HepG2 (cell line): ENCODE measurements around the gene SF1. TPM values are rescaled to one million over a fixed set of nuclear protein-coding genes. Genes with fewer than 3 reads are reported as not detected.

Source experiments
- ATAC-seq: fragments of 200-7000 bp; cut with Tn5 transposase; 3 replicates; pipeline ENCODE4 v1.9.1; 2020; ENCODE audit warnings: mild to moderate bottlenecking, moderate library complexity
- BruUV-seq: library from RNA; stranded (reverse); fragments of 400-500 nt; replicated peaks from 2 replicates; lab custom pipeline; 2021; lab: Mats Ljungman, UMichigan
- CTCF ChIA-PET: fragments of 300-600 bp; formaldehyde crosslinking; extraction: SDS; loops from one replicate; lab custom pipeline; 2021; ENCODE audit warnings: low total read pairs, inconsistent platforms, low intra/inter-chr PET ratio; lab: Yijun Ruan, JAX
- POLR2A ChIA-PET: fragments of 350-600 bp; sonication (Branson Sonifier 250); formaldehyde crosslinking; loops from one replicate; lab custom pipeline; 2020; ENCODE audit warnings: antibody characterized with exemption, inconsistent platforms; lab: Yijun Ruan, JAX
- DNase-seq: peaks from one replicate; pipeline ENCODE4 v3.0.0-alpha.2; 2015; ENCODE audit warnings: low spot score
- FAIRE-seq: peaks from 3 replicates; lab custom pipeline; 2011; peaks lifted over from hg19 to GRCh38; lab: Jason Lieb, UNC
- H2AFZ ChIP-seq: one replicate; pipeline ENCODE4 v1.6.1; 2011; ENCODE audit warnings: low read length, inconsistent platforms
- H3K27ac ChIP-seq: fragments of 300-600 bp; 3 replicates; pipeline ENCODE4 v1.8.0; 2011; ENCODE audit warnings: mixed run types, mild to moderate bottlenecking, mixed read lengths, low read length, inconsistent platforms; ENCODE audit not compliant: insufficient read depth; ENCODE audit errors: extremely low read length
- H3K27me3 ChIP-seq, 2 experiments: fragments of 200-600 bp in 1 of 2; 2 replicates in 1 of 2; 3 replicates in 1 of 2; pipeline versions ENCODE4 v1.6.0 to v1.8.0; 2011; ENCODE audit warnings: low read length in 2 of 2, mild to moderate bottlenecking in 2 of 2, moderate library complexity in 2 of 2, inconsistent platforms in 1 of 2; ENCODE audit not compliant: insufficient read depth in 2 of 2, control insufficient read depth in 1 of 2
- H3K36me3 ChIP-seq, 2 experiments: fragments of 200-600 bp in 1 of 2; replicated peaks in 1 of 2; 2 replicates in 1 of 2; 3 replicates in 1 of 2; pipeline versions ENCODE4 v1.5.1 to v1.8.0; 2011; ENCODE audit warnings: low read length in 2 of 2, inconsistent platforms in 1 of 2; ENCODE audit not compliant: insufficient read depth in 2 of 2, control insufficient read depth in 1 of 2
- H3K4me1 ChIP-seq: 2 replicates; pipeline ENCODE4 v1.5.1; 2012; ENCODE audit warnings: low read length, inconsistent platforms; ENCODE audit not compliant: insufficient read depth
- H3K4me2 ChIP-seq: 2 replicates; pipeline ENCODE4 v1.6.0; 2011; ENCODE audit warnings: low read depth, low read length, inconsistent platforms
- H3K4me3 ChIP-seq, 3 experiments: fragments of 200-600 bp in 1 of 3; sonication (generic), shearing (Covaris generic) in 1 of 3; replicated peaks in 1 of 3; 2 replicates each; pipeline ENCODE4 v1.5.1; 2011 to 2016; ENCODE audit warnings: low read length in 3 of 3, inconsistent platforms in 2 of 3, low read depth in 2 of 3, mild to moderate bottlenecking in 2 of 3, control low read depth in 1 of 3, mixed read lengths in 1 of 3; ENCODE audit not compliant: insufficient read depth in 1 of 3
- H3K79me2 ChIP-seq: one replicate; pipeline ENCODE4 v1.6.1; 2011; ENCODE audit warnings: low read length, inconsistent platforms; ENCODE audit not compliant: insufficient read depth
- H3K9ac ChIP-seq: 2 replicates; pipeline ENCODE4 v1.6.0; 2011; ENCODE audit warnings: mild to moderate bottlenecking, low read depth, low read length, inconsistent platforms; ENCODE audit not compliant: insufficient read depth
- H3K9me3 ChIP-seq: 2 replicates; pipeline ENCODE4 v1.5.1; 2012; ENCODE audit warnings: mild to moderate bottlenecking, low read length
- H4K20me1 ChIP-seq: 2 replicates; pipeline ENCODE4 v1.6.0; 2011; ENCODE audit warnings: inconsistent platforms, mild to moderate bottlenecking, low read length, moderate library complexity; ENCODE audit not compliant: insufficient read depth
- BHLHE40 ChIP-seq: IDR thresholded peaks from 2 replicates; pipeline ENCODE4 v1.6.1; 2011; ENCODE audit warnings: low read length, improper control_type of control experiment
- CBX2 ChIP-seq, 2 experiments: fragments of 200-600 bp in 1 of 2; sonication (generic); formaldehyde crosslinking in 1 of 2; IDR thresholded peaks; 2 replicates each; pipeline versions ENCODE4 v1.7.0 to v1.8.1; 2018 to 2022; ENCODE audit warnings: low read depth in 2 of 2, low read length in 1 of 2, mild to moderate bottlenecking in 1 of 2, missing genetic modification reagents in 1 of 2
- ELF3 ChIP-seq: IDR thresholded peaks from 2 replicates; pipeline ENCODE4 v1.6.1; 2016; ENCODE audit warnings: missing genetic modification reagents, missing compliant biosample characterization
- HMG20A ChIP-seq: IDR thresholded peaks from 2 replicates; pipeline ENCODE4 v1.6.1; 2016; ENCODE audit warnings: borderline replicate concordance
- SIN3A ChIP-seq: IDR thresholded peaks from 2 replicates; pipeline ENCODE4 v1.6.1; 2011; ENCODE audit warnings: low read depth, mild to moderate bottlenecking, control low read depth, low read length, borderline replicate concordance
- ZBTB42 ChIP-seq: sonication (generic); formaldehyde crosslinking; IDR thresholded peaks from 2 replicates; pipeline ENCODE4 v1.5.0; 2020; ENCODE audit warnings: mild to moderate bottlenecking, missing genetic modification reagents
- ZNF264 ChIP-seq: sonication (generic); formaldehyde crosslinking; IDR thresholded peaks from 2 replicates; pipeline ENCODE4 v1.4.0; 2020; ENCODE audit warnings: missing genetic modification reagents
- ZNF607 ChIP-seq: sonication (generic); formaldehyde crosslinking; IDR thresholded peaks from 2 replicates; pipeline ENCODE4 v1.5.1; 2020; ENCODE audit warnings: missing genetic modification reagents, mild to moderate bottlenecking, borderline replicate concordance
- ZNF768 ChIP-seq: sonication (generic); formaldehyde crosslinking; IDR thresholded peaks from 2 replicates; pipeline ENCODE4 v1.4.0; 2020; ENCODE audit warnings: missing genetic modification reagents
- WGBS: methylation state at CpG from one replicate; pipeline ENCODE4 v1.1.6; 2017; ENCODE audit warnings: low lambda C conversion rate; 5-methylcytosine and 5-hydroxymethylcytosine counted together
- in situ Hi-C: cut with HindIII; loops from 2 replicates; pipeline ENCODE4 v1.10.0; 2017; ENCODE audit warnings: low pct_unique_long_range_greater_than_20kb; ENCODE audit not compliant: extremely low pct_ligation_motif_present
- intact Hi-C: fragments of 100-400 bp; cut with micrococcal nuclease; formaldehyde crosslinking; loops from one replicate; pipeline ENCODE4 v1.10.0; 2022; ENCODE audit not compliant: unreplicated experiment
- polyA plus RNA-seq, 8 experiments: library from polyadenylated mRNA; depleted of rRNA in 3 of 8; stranded (reverse) in 7 of 8; unstranded in 1 of 8; fragments of >200 nt; fragmentation: Illumina TruSeq in 4 of 8; extraction: Trizol in 4 of 8; gene quantifications; 2 replicates each; pipeline versions ENCODE4 v1.2.1 to v1.2.3, GENCODE V29; 2011 to 2016; ENCODE audit warnings: low read depth in 4 of 8, missing spikeins in 1 of 8, mixed read lengths in 1 of 8; ENCODE audit not compliant: insufficient read depth in 1 of 8
- total RNA-seq, 5 experiments: library from RNA; depleted of rRNA; stranded (reverse); fragments of >200 nt; fragmentation: Illumina TruSeq; extraction: Trizol; gene quantifications; 2 replicates each; pipeline ENCODE4 v1.2.3, GENCODE V29; 2016; ENCODE audit warnings: low read depth in 1 of 5
- TF ChIP-seq, protein P1 (sequence below): sonication (generic); formaldehyde crosslinking; IDR thresholded peaks from 2 replicates; pipeline ENCODE4 v1.9.0; 2022; ENCODE audit warnings: missing genetic modification reagents, mild to moderate bottlenecking, borderline replicate concordance
- TF ChIP-seq, protein P2 (sequence below): sonication (generic); formaldehyde crosslinking; IDR thresholded peaks from 2 replicates; pipeline ENCODE4 v1.9.0; 2021; ENCODE audit warnings: missing genetic modification reagents, borderline replicate concordance
- TF ChIP-seq, protein P3 (sequence below): sonication (generic); formaldehyde crosslinking; conservative IDR thresholded peaks from 2 replicates; pipeline ENCODE4 v1.8.0; 2022; ENCODE audit warnings: mild to moderate bottlenecking, moderate library complexity, missing genetic modification reagents

The SF1 gene
- total and polyA plus RNA-seq, 2 of the 13 experiments (the other 11 are each of a cell fraction or from before 2014, with no cell fraction given), result 55.5 to 70.4 TPM

DNA sequence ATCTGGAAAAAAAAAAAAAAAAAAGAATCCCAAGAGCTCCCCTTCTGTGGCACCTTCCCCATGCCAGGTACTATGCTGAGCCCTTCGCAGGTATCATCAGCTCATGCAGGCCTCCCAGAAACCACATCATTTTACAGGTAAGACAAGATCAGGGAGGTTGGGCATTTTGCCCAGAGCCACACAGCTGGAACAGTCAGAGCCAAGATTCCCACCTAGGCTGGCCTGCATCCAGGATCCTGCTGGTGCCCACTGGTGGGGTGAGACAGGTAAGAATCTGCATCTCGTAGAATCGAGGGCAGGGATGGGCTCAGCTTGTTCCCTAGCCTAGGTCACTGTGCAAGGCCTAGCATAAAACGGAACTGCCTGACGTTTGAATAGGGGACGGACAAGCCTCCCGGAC lies 47.7 kb upstream of the SF1 start:
- Histone ChIP-seq H3K4me1 (no peaks in the 10 kb centered on the region), H3K36me3 (no peaks in the 10 kb centered on the region), H3K4me3 (no peak overlapping the region), H3K79me2 (no peaks in the 10 kb centered on the region), H4K20me1 (no peaks in the 10 kb centered on the region), H3K27ac (no peak overlapping the region), H2AFZ (no peak overlapping the region), H3K9me3 (no peaks in the 10 kb centered on the region), H3K9ac (no peak overlapping the region), H3K4me2 (no peak overlapping the region), H3K27me3 (no peaks in the 10 kb centered on the region)
- no peak for ATAC-seq
- intact Hi-C loops (no loop called here), in situ Hi-C loops (no loop called here)
- peak; percentile 81 for TF ChIP-seq ZNF768
- no peak for TF ChIP-seq CBX2 (IDR thresholded peaks at IDR 0.05; ENCODE audit: low read depth, low read length)
- TF ChIP-seq CBX2 (CRISPR knock-in tag; IDR thresholded peaks at IDR 0.05; ENCODE audit: low read depth), result no peak
- POLR2A ChIA-PET, result no interaction called here
- no peak for DNase-seq
- 86% methylated on average over 7 of the region's 7 CpGs for WGBS
- FAIRE-seq, result no peak
- no TSS peak for BruUV-seq
- CTCF ChIA-PET, result no interaction called here

GRCh38 chr11:64823568-64824119 lies 45.3 kb upstream of the SF1 start:
- H3K4me2 ChIP-seq, result no peak overlapping the region
- H4K20me1 ChIP-seq, result no peaks in the 10 kb centered on the region
- intact Hi-C loops, result no loop called here
- ChIA-PET POLR2A (interaction anchor here (1.5 kb wide), 1 partner anchor 13 kb away, joined by 6 read pairs; the partner anchor contains the start of gene MEN1), CTCF (no interaction called here)
- H3K4me1 ChIP-seq, result no peaks in the 10 kb centered on the region
- FAIRE-seq (no peak), ATAC-seq (no peak), DNase-seq (no peak)
- no peaks in the 10 kb centered on the region for H3K36me3 ChIP-seq
- no peaks in the 10 kb centered on the region for H3K9me3 ChIP-seq
- no peak overlapping the region for H2AFZ ChIP-seq
- no peak overlapping the region for H3K4me3 ChIP-seq
- no peak overlapping the region for H3K27ac ChIP-seq
- in situ Hi-C loops, result no loop called here
- BruUV-seq, result no TSS peak
- 60% methylated on average over 11 of the region's 11 CpGs for WGBS
- H3K9ac ChIP-seq, result no peak overlapping the region
- H3K27me3 ChIP-seq, result no peaks in the 10 kb centered on the region
- H3K79me2 ChIP-seq, result no peaks in the 10 kb centered on the region
- TF ChIP-seq, protein P1, sequence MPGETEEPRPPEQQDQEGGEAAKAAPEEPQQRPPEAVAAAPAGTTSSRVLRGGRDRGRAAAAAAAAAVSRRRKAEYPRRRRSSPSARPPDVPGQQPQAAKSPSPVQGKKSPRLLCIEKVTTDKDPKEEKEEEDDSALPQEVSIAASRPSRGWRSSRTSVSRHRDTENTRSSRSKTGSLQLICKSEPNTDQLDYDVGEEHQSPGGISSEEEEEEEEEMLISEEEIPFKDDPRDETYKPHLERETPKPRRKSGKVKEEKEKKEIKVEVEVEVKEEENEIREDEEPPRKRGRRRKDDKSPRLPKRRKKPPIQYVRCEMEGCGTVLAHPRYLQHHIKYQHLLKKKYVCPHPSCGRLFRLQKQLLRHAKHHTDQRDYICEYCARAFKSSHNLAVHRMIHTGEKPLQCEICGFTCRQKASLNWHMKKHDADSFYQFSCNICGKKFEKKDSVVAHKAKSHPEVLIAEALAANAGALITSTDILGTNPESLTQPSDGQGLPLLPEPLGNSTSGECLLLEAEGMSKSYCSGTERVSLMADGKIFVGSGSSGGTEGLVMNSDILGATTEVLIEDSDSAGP (CRISPR knock-in tag), result no peak
- no peak for TF ChIP-seq ZBTB42 (CRISPR knock-in tag)
- TF ChIP-seq HMG20A (CRISPR knock-in tag), result no peak
- TF ChIP-seq, protein P2, sequence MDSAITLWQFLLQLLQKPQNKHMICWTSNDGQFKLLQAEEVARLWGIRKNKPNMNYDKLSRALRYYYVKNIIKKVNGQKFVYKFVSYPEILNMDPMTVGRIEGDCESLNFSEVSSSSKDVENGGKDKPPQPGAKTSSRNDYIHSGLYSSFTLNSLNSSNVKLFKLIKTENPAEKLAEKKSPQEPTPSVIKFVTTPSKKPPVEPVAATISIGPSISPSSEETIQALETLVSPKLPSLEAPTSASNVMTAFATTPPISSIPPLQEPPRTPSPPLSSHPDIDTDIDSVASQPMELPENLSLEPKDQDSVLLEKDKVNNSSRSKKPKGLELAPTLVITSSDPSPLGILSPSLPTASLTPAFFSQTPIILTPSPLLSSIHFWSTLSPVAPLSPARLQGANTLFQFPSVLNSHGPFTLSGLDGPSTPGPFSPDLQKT, result no peak
- no peak for TF ChIP-seq BHLHE40
- TF ChIP-seq ELF3 (CRISPR knock-in tag), result no peak
- TF ChIP-seq, protein P3, sequence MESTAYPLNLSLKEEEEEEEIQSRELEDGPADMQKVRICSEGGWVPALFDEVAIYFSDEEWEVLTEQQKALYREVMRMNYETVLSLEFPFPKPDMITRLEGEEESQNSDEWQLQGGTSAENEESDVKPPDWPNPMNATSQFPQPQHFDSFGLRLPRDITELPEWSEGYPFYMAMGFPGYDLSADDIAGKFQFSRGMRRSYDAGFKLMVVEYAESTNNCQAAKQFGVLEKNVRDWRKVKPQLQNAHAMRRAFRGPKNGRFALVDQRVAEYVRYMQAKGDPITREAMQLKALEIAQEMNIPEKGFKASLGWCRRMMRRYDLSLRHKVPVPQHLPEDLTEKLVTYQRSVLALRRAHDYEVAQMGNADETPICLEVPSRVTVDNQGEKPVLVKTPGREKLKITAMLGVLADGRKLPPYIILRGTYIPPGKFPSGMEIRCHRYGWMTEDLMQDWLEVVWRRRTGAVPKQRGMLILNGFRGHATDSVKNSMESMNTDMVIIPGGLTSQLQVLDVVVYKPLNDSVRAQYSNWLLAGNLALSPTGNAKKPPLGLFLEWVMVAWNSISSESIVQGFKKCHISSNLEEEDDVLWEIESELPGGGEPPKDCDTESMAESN (CRISPR knock-in tag), result no peak
- no peak for TF ChIP-seq ZNF607 (CRISPR knock-in tag)
- TF ChIP-seq SIN3A, result no peak
- TF ChIP-seq ZNF264, result no peak
